Cardiac muscle cell (in vitro differentiated cells and primary cell): ENCODE measurements around the gene BMI1. TPM values are rescaled to one million over a fixed set of nuclear protein-coding genes. Genes with fewer than 3 reads are reported as not detected.

ENCODE experiments used
- DNase-seq, 2 donors: peaks; one replicate each; pipeline versions ENCODE4 v3.0.0 to v3.0.0-alpha.2; 2010 to 2017; ENCODE audit warnings: low read depth in 1 of 2, low spot score in 1 of 2
- H3K27ac ChIP-seq: fragments of 200-600 bp; sonication (generic); 2 replicates; pipeline ENCODE4 v1.5.1; 2016
- H3K27me3 ChIP-seq: fragments of 200-600 bp; sonication (generic); 2 replicates; pipeline ENCODE4 v1.6.0; 2016; ENCODE audit warnings: control low read depth
- H3K36me3 ChIP-seq: fragments of 200-600 bp; sonication (generic); 2 replicates; pipeline ENCODE4 v1.5.1; 2016; ENCODE audit warnings: control low read depth
- H3K4me1 ChIP-seq: fragments of 200-600 bp; sonication (generic); 2 replicates; pipeline ENCODE4 v1.8.1; 2017; ENCODE audit warnings: low read depth, mild to moderate bottlenecking, mixed run types
- H3K4me3 ChIP-seq: fragments of 200-600 bp; sonication (generic); 2 replicates; pipeline ENCODE4 v1.5.1; 2016; ENCODE audit warnings: mild to moderate bottlenecking
- H3K9me3 ChIP-seq: fragments of 200-600 bp; sonication (generic); 2 replicates; pipeline ENCODE4 v1.5.1; 2017; ENCODE audit warnings: low read depth, mild to moderate bottlenecking, control low read depth
- polyA plus RNA-seq: library from polyadenylated mRNA; unstranded; fragments of >200 nt; fragmentation: Nextera tagmentation; extraction: Ambion mirVana; gene quantifications from 2 replicates; pipeline ENCODE4 v1.2.1, GENCODE V29; 2016
- total RNA-seq: library from RNA; depleted of rRNA; stranded (reverse); fragments of >200 nt; gene quantifications from 2 replicates; pipeline ENCODE4 v1.2.3, GENCODE V29; 2016
- TF ChIP-seq, protein P1 (sequence below): IDR thresholded peaks from 2 replicates; pipeline ENCODE4 v1.5.1; 2012; ENCODE audit warnings: low read depth, mild to moderate bottlenecking, low read length

The BMI1 gene
- total and polyA plus RNA-seq, 2 experiments from 2014 or later, result 10.4 to 16.7 TPM

DNA sequence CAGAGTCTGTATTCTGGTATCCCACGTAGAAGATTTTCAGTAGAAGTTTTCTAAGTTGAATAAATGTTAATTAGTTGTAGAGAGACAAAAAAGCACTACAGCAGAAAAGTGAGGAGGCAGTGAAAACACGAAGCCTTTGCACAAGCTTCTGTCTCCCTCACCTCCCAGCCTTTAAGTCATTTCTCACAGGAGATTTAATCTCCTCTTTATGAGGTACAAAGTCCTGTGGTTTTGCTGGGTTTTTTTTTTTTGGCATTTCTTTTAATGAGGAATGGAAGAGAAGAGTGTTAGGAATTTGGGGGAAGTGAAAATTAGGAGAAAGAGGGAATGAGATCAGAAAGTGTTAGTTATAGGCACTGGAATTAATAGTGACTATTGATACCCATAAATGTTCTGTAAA, 45.9 kb downstream of the BMI1 start:
- H3K27ac ChIP-seq, result no peak overlapping the region
- H3K36me3 ChIP-seq, result no peaks in the 10 kb centered on the region
- no peak overlapping the region for H3K4me3 ChIP-seq
- H3K4me1 ChIP-seq, result no peaks in the 10 kb centered on the region
- H3K27me3 ChIP-seq, result no peaks in the 10 kb centered on the region
- DNase-seq, result no peak
- TF ChIP-seq, protein P1, sequence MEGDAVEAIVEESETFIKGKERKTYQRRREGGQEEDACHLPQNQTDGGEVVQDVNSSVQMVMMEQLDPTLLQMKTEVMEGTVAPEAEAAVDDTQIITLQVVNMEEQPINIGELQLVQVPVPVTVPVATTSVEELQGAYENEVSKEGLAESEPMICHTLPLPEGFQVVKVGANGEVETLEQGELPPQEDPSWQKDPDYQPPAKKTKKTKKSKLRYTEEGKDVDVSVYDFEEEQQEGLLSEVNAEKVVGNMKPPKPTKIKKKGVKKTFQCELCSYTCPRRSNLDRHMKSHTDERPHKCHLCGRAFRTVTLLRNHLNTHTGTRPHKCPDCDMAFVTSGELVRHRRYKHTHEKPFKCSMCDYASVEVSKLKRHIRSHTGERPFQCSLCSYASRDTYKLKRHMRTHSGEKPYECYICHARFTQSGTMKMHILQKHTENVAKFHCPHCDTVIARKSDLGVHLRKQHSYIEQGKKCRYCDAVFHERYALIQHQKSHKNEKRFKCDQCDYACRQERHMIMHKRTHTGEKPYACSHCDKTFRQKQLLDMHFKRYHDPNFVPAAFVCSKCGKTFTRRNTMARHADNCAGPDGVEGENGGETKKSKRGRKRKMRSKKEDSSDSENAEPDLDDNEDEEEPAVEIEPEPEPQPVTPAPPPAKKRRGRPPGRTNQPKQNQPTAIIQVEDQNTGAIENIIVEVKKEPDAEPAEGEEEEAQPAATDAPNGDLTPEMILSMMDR, result no peak
- H3K9me3 ChIP-seq, result no peaks in the 10 kb centered on the region

DNA sequence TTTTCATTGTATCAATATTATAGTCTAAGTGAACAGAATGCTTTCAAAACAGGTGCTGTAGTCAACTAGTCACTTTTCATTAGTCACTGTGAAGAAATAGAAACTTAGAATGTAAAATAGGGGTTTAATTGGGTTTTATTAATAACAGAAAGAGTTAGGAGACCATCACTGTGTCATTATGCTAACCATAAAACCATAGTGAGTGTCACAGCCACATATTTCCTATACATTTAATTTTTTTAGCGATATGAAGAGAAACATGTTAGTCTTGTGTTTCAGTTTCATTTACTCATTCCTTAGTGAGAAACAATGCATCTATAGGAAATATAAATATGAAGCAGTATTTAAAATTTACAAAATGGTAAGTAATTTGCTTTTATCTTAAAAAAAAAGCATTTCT, 46.6 kb downstream of the BMI1 start:
- Histone ChIP-seq H3K4me3 (no peak overlapping the region), H3K4me1 (no peaks in the 10 kb centered on the region), H3K36me3 (no peaks in the 10 kb centered on the region), H3K9me3 (no peaks in the 10 kb centered on the region), H3K27me3 (no peaks in the 10 kb centered on the region), H3K27ac (no peak overlapping the region)
- TF ChIP-seq, protein P1, result no peak
- DNase-seq, result no peak

DNA sequence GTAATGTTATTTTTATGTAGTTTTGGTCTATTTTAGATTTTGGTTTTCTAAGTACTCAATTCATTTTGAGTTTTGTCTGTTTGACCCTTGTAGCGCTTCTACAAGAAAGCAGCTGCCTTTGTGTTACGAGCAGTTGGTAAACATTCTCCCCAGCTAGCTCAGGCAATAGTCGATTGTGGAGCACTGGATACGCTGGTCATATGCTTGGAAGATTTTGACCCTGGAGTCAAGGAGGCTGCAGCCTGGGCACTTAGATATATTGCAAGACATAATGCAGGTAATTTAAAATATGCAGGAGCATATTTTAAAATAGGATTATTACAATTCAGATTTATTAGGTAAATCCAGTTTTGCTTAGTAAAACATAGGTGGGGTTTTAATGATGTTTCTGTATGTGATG, 47.5 kb downstream of the BMI1 start:
- Histone ChIP-seq H3K4me1 (no peaks in the 10 kb centered on the region), H3K4me3 (no peak overlapping the region), H3K36me3 (no peaks in the 10 kb centered on the region), H3K9me3 (no peaks in the 10 kb centered on the region), H3K27me3 (no peaks in the 10 kb centered on the region), H3K27ac (no peak overlapping the region)
- TF ChIP-seq, protein P1, result no peak
- DNase-seq, result no peak

DNA sequence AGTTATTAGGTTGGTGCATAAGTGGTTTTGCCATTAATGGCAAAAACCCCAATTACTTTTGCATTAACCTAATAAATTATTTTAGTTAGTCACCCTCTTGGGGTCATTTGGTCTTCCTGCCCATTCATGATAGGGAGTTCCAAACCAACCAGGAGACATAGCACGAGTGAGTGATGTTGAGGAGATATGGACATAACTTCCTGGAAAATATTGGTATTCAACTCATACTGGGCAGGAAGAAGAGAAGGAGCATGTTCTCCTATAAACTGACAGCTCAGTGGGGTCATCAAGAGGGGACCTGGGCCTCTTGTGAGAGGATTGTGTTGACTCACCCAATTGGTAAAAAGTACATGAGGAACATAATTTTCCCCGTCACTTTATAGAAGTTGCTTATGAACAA, 48.1 kb downstream of the BMI1 start:
- DNase-seq, result no peak
- Histone ChIP-seq H3K4me3 (no peak overlapping the region), H3K9me3 (no peaks in the 10 kb centered on the region), H3K27me3 (no peaks in the 10 kb centered on the region), H3K36me3 (no peaks in the 10 kb centered on the region), H3K4me1 (no peaks in the 10 kb centered on the region), H3K27ac (no peak overlapping the region)
- TF ChIP-seq, protein P1, result no peak

DNA sequence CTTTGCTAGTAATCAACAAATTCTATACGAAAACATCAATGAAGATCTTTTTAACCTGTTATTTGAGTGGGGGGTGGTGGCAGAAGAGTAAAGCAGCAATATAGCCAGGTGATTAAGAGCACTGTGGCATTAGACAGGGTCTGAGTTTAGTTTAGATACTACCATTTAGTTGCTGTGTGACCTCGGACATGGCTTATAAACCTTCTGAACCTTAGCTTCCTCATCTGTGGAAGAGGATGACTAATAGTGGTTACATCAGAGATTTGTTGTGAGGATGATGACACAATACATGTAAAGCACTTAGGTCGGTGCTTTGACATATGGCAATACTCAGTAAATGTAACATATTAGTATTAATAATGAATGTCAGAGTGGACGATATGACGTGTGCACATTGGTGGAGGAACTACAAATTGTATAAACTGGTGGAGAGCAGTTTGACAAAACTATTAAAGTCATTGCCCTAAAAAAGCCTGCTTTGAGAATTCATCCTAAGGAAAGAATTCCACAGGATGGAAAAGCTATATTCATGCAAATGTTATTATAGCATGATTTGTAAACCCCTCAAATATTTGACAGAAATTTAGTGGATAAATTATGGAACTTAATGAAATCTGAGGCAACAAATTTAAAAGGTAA, 48.7 kb downstream of the BMI1 start:
- Histone ChIP-seq H3K9me3 (no peaks in the 10 kb centered on the region), H3K27ac (no peak overlapping the region), H3K4me1 (no peaks in the 10 kb centered on the region), H3K27me3 (no peaks in the 10 kb centered on the region), H3K4me3 (no peak overlapping the region), H3K36me3 (no peaks in the 10 kb centered on the region)
- TF ChIP-seq, protein P1, result no peak
- peak in 1 of 2 donors; percentile 46 for DNase-seq
